ENCODE results near the gene NXPE4. TPM values are rescaled to one million over a fixed set of nuclear protein-coding genes. Genes with fewer than 3 reads are reported as not detected.
"Not testable (repeated sequence)": the region's sequence is repeated elsewhere in the genome, so short reads cannot be mapped to it uniquely, and the experiment has no call there.

The NXPE4 gene
- total RNA-seq, 4 donors from 2014 or later = 0.80 TPM; not detected in 3

DNA sequence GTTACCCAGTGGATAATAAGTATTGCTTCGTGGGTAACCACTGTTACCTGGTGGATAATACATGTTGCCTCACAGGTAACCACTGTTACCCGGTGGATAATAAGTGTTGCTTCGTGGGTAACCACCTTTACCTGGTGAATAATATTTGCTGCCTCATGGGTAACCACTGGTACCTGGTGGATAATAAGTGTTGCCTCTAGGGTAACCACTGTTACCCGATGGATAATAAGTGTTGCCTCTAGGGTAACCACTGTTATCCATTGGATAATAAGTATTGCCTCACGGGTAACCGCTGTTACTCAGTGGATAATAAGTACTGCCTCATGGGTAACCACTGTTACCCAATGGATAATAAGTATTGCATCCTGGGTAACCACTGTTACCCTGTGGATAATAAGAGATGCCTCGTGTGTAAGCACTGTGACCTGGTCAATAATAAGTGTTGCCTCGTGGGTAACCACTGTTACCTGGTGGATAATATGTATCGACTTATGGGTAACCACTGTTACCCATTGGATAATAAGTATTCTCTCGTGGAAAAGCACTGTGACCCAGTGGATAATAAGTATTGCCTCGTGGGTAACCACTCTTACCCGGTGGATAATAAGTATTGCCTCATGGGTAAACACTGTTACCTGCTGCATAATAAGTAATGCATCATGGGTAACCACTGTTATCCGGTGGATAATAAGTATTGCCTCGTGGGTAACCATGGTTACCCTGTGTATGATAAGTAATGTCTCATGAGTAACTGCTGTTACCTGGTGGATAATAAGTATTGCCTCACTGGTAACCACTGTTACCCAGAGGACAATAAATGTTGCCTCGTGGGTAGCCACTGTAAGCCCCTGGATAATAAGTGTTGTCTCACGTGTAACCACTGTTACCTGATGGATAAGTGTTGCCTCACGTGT, 20.1 kb upstream of the NXPE4 start:
- ATAC-seq (no peak), DNase-seq (no peak)
- H3K27ac ChIP-seq = no peak overlapping the region
- in situ Hi-C loops (cut with MboI; ENCODE audit: low sequenced_read_pairs in 4 of 4) (no loop called here), intact Hi-C loops (cut with DNase I; ENCODE audit: low total_unique reads) (no loop called here)
- H3K4me3 ChIP-seq = no peak overlapping the region
- H3K27me3 ChIP-seq = no peaks in the 10 kb centered on the region
- no peaks in the 10 kb centered on the region for H3K4me1 ChIP-seq
- H3K36me3 ChIP-seq = no peaks in the 10 kb centered on the region
- no peak for TF ChIP-seq POLR2A (IDR thresholded peaks at IDR 0.05)
- TF ChIP-seq, protein P1, sequence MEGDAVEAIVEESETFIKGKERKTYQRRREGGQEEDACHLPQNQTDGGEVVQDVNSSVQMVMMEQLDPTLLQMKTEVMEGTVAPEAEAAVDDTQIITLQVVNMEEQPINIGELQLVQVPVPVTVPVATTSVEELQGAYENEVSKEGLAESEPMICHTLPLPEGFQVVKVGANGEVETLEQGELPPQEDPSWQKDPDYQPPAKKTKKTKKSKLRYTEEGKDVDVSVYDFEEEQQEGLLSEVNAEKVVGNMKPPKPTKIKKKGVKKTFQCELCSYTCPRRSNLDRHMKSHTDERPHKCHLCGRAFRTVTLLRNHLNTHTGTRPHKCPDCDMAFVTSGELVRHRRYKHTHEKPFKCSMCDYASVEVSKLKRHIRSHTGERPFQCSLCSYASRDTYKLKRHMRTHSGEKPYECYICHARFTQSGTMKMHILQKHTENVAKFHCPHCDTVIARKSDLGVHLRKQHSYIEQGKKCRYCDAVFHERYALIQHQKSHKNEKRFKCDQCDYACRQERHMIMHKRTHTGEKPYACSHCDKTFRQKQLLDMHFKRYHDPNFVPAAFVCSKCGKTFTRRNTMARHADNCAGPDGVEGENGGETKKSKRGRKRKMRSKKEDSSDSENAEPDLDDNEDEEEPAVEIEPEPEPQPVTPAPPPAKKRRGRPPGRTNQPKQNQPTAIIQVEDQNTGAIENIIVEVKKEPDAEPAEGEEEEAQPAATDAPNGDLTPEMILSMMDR (IDR thresholded peaks at IDR 0.05 in 4 of 5, conservative IDR thresholded peaks at IDR 0.05 in 1 of 5) = no peak
- no peaks in the 10 kb centered on the region for H3K9me3 ChIP-seq

DNA sequence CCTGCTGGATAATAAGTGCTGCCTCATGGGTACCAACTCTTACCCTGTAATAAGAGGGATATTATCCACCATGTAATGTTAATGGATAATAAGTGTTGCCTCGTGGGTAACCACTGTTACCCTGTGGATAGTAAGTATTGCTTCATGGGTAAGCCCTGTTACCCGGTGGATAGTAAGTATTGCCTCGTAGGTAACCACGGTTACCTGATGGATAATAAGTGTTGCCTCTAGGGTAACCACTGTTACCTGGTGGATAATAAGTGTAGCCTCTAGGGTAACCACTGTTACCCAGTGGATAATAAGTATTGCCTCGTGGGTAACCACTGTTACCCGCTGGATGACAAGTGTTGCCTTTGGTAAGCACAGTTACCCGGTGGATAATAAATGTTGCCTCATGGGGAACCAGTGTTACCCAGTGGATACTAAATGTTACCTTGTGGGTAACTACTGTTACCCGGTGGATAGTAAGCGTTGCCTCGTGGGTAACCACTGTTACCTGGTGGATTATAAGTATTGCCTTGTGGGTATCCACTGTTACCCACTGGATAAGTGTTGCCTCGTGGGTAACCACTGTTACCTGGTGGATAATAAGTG, 18.6 kb upstream of the NXPE4 start:
- Histone ChIP-seq H3K36me3 (no peaks in the 10 kb centered on the region), H3K9me3 (no peaks in the 10 kb centered on the region), H3K4me3 (no peak overlapping the region), H3K27me3 (no peaks in the 10 kb centered on the region), H3K4me1 (no peaks in the 10 kb centered on the region), H3K27ac (no peak overlapping the region)
- in situ Hi-C loops (cut with MboI; ENCODE audit: low sequenced_read_pairs in 4 of 4) (no loop called here), intact Hi-C loops (cut with DNase I; ENCODE audit: low total_unique reads) (no loop called here)
- TF ChIP-seq, protein P1 (IDR thresholded peaks at IDR 0.05 in 4 of 5, conservative IDR thresholded peaks at IDR 0.05 in 1 of 5) = no peak
- TF ChIP-seq POLR2A (IDR thresholded peaks at IDR 0.05) = no peak
- DNase-seq (no peak), ATAC-seq (no peak)

DNA sequence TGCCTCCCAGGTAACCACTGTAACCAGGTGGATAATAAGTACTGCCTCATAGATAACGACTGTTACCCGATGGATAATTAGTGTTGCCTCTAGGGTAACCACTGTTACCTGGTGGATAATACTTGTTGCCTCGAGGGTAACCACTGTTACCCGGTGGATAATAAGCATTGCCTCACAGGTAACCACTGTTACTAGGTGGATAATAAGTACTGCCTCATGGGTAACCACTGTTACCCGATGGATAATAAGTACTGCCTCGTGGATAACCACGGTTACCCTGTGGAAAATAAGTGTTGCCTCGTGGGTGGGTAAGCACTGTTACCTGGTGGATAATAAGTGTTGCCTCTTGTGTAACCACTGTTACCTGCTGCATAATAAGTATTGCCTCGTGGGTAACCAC, 17.5 kb upstream of the NXPE4 start:
- H3K36me3 ChIP-seq; H3K4me3 ChIP-seq; intact Hi-C loops (cut with DNase I; ENCODE audit: low total_unique reads); H3K9me3 ChIP-seq; H3K4me1 ChIP-seq; H3K27me3 ChIP-seq; DNase-seq; H3K27ac ChIP-seq; in situ Hi-C loops (cut with MboI; ENCODE audit: low sequenced_read_pairs in 4 of 4); ATAC-seq: not testable (repeated sequence)

DNA sequence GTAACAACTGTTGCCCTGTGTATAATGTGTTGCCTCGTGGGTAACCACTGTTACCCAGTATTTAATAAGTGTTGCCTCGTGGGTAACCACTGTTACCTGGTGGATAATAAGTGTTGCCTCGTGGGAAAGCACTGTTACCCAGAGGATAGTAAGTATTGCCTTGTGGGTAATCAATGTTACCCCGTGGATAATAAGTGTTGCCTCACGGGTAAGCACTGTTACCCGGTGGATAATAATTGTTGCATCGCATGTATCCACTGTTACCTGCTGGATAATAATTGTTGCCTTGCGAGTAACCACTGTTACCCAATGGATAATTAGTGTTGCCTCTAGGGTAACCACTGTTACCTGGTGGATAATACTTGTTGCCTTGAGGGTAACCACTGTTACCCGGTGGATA, 17.1 kb upstream of the NXPE4 start:
- in situ Hi-C loops (cut with MboI; ENCODE audit: low sequenced_read_pairs in 4 of 4) (no loop called here), intact Hi-C loops (cut with DNase I; ENCODE audit: low total_unique reads) (no loop called here)
- Histone ChIP-seq H3K36me3 (no peaks in the 10 kb centered on the region), H3K4me1 (no peaks in the 10 kb centered on the region), H3K27ac (no peak overlapping the region), H3K4me3 (no peak overlapping the region), H3K27me3 (no peaks in the 10 kb centered on the region), H3K9me3 (no peaks in the 10 kb centered on the region)
- no peak for ATAC-seq
- no peak for TF ChIP-seq POLR2A (IDR thresholded peaks at IDR 0.05)
- TF ChIP-seq, protein P1 (IDR thresholded peaks at IDR 0.05 in 4 of 5, conservative IDR thresholded peaks at IDR 0.05 in 1 of 5) = no peak
- DNase-seq = no peak

DNA sequence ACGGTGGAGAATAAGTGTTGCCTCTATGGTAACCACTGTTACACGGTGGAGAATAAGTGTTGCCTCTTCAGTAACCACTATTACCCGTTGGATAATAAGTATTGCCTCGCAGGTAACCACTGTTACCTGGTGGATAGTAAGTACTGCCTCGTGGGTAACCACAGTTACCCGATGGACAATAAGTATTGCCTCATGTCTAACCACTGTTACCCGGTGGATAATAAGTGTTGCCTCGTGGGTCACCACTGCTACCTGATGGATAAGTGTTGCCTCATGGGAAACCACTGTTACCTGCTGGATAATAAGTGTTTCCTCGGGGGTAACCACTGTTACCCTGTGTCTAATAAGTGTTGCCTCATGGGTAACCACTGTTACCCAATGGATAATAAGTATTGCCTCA, 16.6 kb upstream of the NXPE4 start:
- intact Hi-C loops (cut with DNase I; ENCODE audit: low total_unique reads); H3K4me3 ChIP-seq; H3K9me3 ChIP-seq; H3K27me3 ChIP-seq; H3K36me3 ChIP-seq; H3K4me1 ChIP-seq; DNase-seq; ATAC-seq; H3K27ac ChIP-seq; in situ Hi-C loops (cut with MboI; ENCODE audit: low sequenced_read_pairs in 4 of 4): not testable (repeated sequence)

Data from gastrocnemius medialis (tissue), 4 donors.